SK-N-SH (cell line): ENCODE results near the gene KLK15.

Experiments used
- POLR2AphosphoS5 ChIP-seq: IDR thresholded peaks from 2 replicates; pipeline ENCODE4 v1.6.1; 2012; ENCODE audit warnings: low read depth, low read length
- RFX5 ChIP-seq: IDR thresholded peaks from 2 replicates; pipeline ENCODE4 v1.6.1; 2012; ENCODE audit warnings: mild to moderate bottlenecking, improper control_type of control experiment, low read length

GRCh38 chr19:50776131-50776530 lies 57.2 kb downstream of the KLK15 start:
- no peak for TF ChIP-seq RFX5
- no peak for TF ChIP-seq POLR2AphosphoS5
